ENCODE measurements around the gene TMEM259. TPM values are rescaled to one million over a fixed set of nuclear protein-coding genes. Genes with fewer than 3 reads are reported as not detected.

TMEM259 gene
- total and polyA plus RNA-seq, 2 of the 13 experiments (the other 11 are each of a cell fraction or from before 2014, with no cell fraction given), result 64.7 to 164 TPM

DNA sequence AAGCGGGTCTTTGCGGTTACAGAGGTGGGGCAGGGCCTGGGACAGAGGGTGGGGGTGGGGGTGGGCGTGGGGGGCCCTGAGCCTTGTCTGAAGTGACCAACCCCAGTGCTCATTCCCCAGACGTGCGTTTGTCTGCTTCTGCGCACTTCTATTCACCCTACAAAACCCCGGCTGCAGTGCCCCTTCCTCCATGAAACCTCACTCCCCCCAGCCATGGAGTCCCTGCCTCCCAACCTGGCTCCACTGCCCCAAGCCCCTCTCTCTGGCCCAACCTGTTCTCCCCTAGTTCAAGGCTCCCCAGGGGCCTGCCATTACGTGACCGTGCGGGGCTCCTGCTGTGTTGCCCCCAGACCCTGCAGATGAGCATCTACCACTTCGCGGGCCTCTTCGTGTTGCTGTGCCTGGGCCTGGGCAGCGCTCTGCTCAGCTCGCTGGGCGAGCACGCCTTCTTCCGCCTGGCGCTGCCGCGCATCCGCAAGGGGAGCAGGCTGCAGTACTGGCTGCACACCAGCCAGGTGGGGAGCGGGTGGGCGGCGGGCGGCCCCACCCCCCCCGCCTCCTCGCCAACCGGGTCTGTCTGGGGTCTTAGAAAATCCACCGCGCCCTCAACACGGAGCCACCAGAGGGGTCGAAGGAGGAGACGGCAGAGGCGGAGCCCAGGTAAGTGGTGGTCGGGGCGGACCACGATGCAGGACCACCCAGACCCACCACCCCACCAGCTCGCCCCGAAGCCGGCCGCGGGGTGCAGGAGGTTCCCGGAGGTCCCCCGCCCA is 12.5 kb downstream of the TMEM259 start:
- Histone ChIP-seq H3K79me2 (ENCODE audit: insufficient read depth, low read length) (no peaks in the 10 kb centered on the region), H4K20me1 (ENCODE audit: insufficient read depth, low read length) (no peaks in the 10 kb centered on the region), H3K4me1 (ENCODE audit: insufficient read depth, low read length) (peaks cover 13% of the 10 kb centered on the region), H3K4me3 (replicated peaks in 1 of 3; ENCODE audit: insufficient read depth in 1 of 3, low read depth in 2 of 3, low read length in 3 of 3) (no peak overlapping the region), H3K9me3 (ENCODE audit: low read length) (no peaks in the 10 kb centered on the region), H3K4me2 (ENCODE audit: low read depth, low read length) (no peak overlapping the region), H3K27me3 (ENCODE audit: control insufficient read depth in 1 of 2, insufficient read depth in 2 of 2, low read length in 2 of 2) (peaks cover 6 to 16% of the 10 kb centered on the region in 2 experiments), H3K36me3 (replicated peaks in 1 of 2; ENCODE audit: control insufficient read depth in 1 of 2, insufficient read depth in 2 of 2, low read length in 2 of 2) (peaks cover 7% of the 10 kb centered on the region in 2 experiments; a peak in 3 of 5 replicates), H3K27ac (ENCODE audit: extremely low read length, insufficient read depth, low read length) (no peak overlapping the region), H3K9ac (ENCODE audit: insufficient read depth, low read depth, low read length) (no peak overlapping the region), H2AFZ (ENCODE audit: low read length) (no peak overlapping the region)
- BruUV-seq (replicated peaks), result no TSS peak
- ATAC-seq (no peak), FAIRE-seq (no peak), DNase-seq (ENCODE audit: low spot score) (no peak)
- TF ChIP-seq NKX3-1 (CRISPR knock-in tag; IDR thresholded peaks at IDR 0.05) (no peak), AKAP8 (CRISPR knock-in tag; IDR thresholded peaks at IDR 0.05) (0 out of 2 replicates have a peak, but pooled peaks have one; percentile 28), HDAC2 (CRISPR knock-in tag; IDR thresholded peaks at IDR 0.05) (no peak), SAFB2 (CRISPR knock-in tag; IDR thresholded peaks at IDR 0.05; ENCODE audit: borderline replicate concordance, low read depth) (no peak), SYNCRIP (IDR thresholded peaks at IDR 0.05; ENCODE audit: insufficient read depth, low read depth, low read length) (no peak), CEBPG (CRISPR knock-in tag; IDR thresholded peaks at IDR 0.05) (no peak), BRD4 (CRISPR knock-in tag; IDR thresholded peaks at IDR 0.05) (no peak), AHR (CRISPR knock-in tag; IDR thresholded peaks at IDR 0.05) (no peak), AGO2 (optimal IDR thresholded peaks at IDR 0.05; ENCODE audit: low read depth, low read length) (peak; percentile 93), ZNF383 (CRISPR knock-in tag; IDR thresholded peaks at IDR 0.05; ENCODE audit: borderline replicate concordance) (no peak), ZFP41 (CRISPR knock-in tag; IDR thresholded peaks at IDR 0.05; ENCODE audit: borderline replicate concordance) (no peak), KDM3A (CRISPR knock-in tag; IDR thresholded peaks at IDR 0.05; ENCODE audit: low read depth) (no peak)
- TF ChIP-seq, protein P1, sequence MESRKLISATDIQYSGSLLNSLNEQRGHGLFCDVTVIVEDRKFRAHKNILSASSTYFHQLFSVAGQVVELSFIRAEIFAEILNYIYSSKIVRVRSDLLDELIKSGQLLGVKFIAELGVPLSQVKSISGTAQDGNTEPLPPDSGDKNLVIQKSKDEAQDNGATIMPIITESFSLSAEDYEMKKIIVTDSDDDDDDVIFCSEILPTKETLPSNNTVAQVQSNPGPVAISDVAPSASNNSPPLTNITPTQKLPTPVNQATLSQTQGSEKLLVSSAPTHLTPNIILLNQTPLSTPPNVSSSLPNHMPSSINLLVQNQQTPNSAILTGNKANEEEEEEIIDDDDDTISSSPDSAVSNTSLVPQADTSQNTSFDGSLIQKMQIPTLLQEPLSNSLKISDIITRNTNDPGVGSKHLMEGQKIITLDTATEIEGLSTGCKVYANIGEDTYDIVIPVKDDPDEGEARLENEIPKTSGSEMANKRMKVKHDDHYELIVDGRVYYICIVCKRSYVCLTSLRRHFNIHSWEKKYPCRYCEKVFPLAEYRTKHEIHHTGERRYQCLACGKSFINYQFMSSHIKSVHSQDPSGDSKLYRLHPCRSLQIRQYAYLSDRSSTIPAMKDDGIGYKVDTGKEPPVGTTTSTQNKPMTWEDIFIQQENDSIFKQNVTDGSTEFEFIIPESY (CRISPR knock-in tag; IDR thresholded peaks at IDR 0.05), result peak; percentile 26; the same call in 1 of the 2 replicates
- TF ChIP-seq, protein P2, sequence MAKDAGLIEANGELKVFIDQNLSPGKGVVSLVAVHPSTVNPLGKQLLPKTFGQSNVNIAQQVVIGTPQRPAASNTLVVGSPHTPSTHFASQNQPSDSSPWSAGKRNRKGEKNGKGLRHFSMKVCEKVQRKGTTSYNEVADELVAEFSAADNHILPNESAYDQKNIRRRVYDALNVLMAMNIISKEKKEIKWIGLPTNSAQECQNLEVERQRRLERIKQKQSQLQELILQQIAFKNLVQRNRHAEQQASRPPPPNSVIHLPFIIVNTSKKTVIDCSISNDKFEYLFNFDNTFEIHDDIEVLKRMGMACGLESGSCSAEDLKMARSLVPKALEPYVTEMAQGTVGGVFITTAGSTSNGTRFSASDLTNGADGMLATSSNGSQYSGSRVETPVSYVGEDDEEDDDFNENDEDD (CRISPR knock-in tag; IDR thresholded peaks at IDR 0.05; ENCODE audit: borderline replicate concordance), result no peak
- TF ChIP-seq, protein P3, sequence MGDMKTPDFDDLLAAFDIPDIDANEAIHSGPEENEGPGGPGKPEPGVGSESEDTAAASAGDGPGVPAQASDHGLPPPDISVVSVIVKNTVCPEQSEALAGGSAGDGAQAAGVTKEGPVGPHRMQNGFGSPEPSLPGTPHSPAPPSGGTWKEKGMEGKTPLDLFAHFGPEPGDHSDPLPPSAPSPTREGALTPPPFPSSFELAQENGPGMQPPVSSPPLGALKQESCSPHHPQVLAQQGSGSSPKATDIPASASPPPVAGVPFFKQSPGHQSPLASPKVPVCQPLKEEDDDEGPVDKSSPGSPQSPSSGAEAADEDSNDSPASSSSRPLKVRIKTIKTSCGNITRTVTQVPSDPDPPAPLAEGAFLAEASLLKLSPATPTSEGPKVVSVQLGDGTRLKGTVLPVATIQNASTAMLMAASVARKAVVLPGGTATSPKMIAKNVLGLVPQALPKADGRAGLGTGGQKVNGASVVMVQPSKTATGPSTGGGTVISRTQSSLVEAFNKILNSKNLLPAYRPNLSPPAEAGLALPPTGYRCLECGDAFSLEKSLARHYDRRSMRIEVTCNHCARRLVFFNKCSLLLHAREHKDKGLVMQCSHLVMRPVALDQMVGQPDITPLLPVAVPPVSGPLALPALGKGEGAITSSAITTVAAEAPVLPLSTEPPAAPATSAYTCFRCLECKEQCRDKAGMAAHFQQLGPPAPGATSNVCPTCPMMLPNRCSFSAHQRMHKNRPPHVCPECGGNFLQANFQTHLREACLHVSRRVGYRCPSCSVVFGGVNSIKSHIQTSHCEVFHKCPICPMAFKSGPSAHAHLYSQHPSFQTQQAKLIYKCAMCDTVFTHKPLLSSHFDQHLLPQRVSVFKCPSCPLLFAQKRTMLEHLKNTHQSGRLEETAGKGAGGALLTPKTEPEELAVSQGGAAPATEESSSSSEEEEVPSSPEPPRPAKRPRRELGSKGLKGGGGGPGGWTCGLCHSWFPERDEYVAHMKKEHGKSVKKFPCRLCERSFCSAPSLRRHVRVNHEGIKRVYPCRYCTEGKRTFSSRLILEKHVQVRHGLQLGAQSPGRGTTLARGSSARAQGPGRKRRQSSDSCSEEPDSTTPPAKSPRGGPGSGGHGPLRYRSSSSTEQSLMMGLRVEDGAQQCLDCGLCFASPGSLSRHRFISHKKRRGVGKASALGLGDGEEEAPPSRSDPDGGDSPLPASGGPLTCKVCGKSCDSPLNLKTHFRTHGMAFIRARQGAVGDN (CRISPR knock-in tag; IDR thresholded peaks at IDR 0.05), result peak; percentile 22; the same call in 1 of the 2 replicates
- intact Hi-C loops (cut with micrococcal nuclease; ENCODE audit: unreplicated experiment) (no loop called here), in situ Hi-C loops (cut with HindIII; ENCODE audit: extremely low pct_ligation_motif_present, low pct_unique_long_range_greater_than_20kb) (no loop called here)
- POLR2A ChIA-PET, result no interaction called here
- WGBS (ENCODE audit: low lambda C conversion rate), result 98% methylated on average over 32 of the region's 45 CpGs
- CTCF ChIA-PET (ENCODE audit: low intra/inter-chr PET ratio, low total read pairs), result no interaction called here

Measured in HepG2 (cell line).